ENCODE data around the gene APLP2. TPM values are rescaled to one million over a fixed set of nuclear protein-coding genes. Genes with fewer than 3 reads are reported as not detected.

The APLP2 gene
- total RNA-seq, 1 experiment from 2014 or later: 447 TPM

DNA sequence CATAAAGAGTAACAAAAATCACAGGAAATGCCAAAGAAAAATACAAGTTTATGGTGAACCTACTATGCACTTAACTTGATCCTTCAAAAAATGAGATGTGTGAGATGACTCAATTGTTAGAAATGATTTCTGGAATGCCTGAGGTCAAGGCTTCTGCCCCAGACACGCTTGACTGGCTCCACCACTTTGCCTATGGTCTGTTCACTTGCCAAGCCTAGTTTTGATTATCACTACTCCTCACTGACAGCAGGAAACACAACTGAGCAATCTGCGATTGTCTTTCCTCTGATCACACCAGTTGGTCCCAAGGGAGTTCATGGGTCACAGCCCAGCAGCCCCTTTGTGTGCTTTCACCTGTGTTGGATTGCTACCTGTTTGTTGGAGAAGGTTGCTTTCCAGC, 46.5 kb upstream of the APLP2 start:
- peak overlapping the region; percentile 57 for H3K27ac Mint-ChIP-seq (ENCODE audit: unreplicated experiment)
- peak overlapping the region; percentile 36 for H3K4me3 Mint-ChIP-seq (ENCODE audit: low read depth, unreplicated experiment)
- CTCF ChIA-PET: no interaction called here
- no peaks in the 10 kb centered on the region for H3K36me3 Mint-ChIP-seq (ENCODE audit: insufficient read depth, unreplicated experiment)
- TF ChIP-seq, protein P1, sequence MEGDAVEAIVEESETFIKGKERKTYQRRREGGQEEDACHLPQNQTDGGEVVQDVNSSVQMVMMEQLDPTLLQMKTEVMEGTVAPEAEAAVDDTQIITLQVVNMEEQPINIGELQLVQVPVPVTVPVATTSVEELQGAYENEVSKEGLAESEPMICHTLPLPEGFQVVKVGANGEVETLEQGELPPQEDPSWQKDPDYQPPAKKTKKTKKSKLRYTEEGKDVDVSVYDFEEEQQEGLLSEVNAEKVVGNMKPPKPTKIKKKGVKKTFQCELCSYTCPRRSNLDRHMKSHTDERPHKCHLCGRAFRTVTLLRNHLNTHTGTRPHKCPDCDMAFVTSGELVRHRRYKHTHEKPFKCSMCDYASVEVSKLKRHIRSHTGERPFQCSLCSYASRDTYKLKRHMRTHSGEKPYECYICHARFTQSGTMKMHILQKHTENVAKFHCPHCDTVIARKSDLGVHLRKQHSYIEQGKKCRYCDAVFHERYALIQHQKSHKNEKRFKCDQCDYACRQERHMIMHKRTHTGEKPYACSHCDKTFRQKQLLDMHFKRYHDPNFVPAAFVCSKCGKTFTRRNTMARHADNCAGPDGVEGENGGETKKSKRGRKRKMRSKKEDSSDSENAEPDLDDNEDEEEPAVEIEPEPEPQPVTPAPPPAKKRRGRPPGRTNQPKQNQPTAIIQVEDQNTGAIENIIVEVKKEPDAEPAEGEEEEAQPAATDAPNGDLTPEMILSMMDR (IDR thresholded peaks at IDR 0.05; ENCODE audit: unreplicated experiment): no peak
- peaks cover 22% of the 10 kb centered on the region for H3K4me1 Mint-ChIP-seq (ENCODE audit: low read depth, unreplicated experiment)
- intact Hi-C loops (cut with micrococcal nuclease; ENCODE audit: unreplicated experiment): no loop called here
- no peaks in the 10 kb centered on the region for H3K27me3 Mint-ChIP-seq (ENCODE audit: unreplicated experiment)
- BruUV-seq (replicated peaks): no TSS peak
- no peaks in the 10 kb centered on the region for H3K9me3 Mint-ChIP-seq (ENCODE audit: low read depth, unreplicated experiment)
- DNase-seq: peak; percentile 65

DNA sequence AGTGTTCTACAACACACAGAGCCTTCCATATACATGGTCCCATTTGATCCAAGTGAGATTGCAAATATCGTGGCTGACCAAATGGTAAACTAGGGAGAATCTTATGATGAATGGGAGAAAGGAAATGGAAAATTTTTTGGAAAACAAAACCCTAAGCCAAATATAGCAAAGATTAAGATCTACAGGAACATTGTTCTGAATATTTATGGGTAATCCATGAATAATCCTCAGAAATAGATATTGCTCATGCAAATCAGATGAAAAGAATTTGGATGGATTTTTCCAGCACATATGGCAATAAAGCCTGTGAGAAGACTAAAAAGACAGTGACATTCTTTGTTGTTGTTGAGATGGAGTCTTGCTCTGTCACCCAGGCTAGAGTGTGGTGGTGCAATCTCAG, 45.3 kb upstream of the APLP2 start:
- intact Hi-C loops (cut with micrococcal nuclease; ENCODE audit: unreplicated experiment): no loop called here
- no peaks in the 10 kb centered on the region for H3K9me3 Mint-ChIP-seq (ENCODE audit: low read depth, unreplicated experiment)
- peaks cover 29% of the 10 kb centered on the region for H3K4me1 Mint-ChIP-seq (ENCODE audit: low read depth, unreplicated experiment)
- no peak for DNase-seq
- no TSS peak for BruUV-seq (replicated peaks)
- H3K27ac Mint-ChIP-seq (ENCODE audit: unreplicated experiment): no peak overlapping the region
- CTCF ChIA-PET: interaction anchor here (0.6 kb wide), 1 partner anchor 116 kb away, joined by 4 read pairs; no protein-coding TSS in a partner anchor
- no peaks in the 10 kb centered on the region for H3K27me3 Mint-ChIP-seq (ENCODE audit: unreplicated experiment)
- no peaks in the 10 kb centered on the region for H3K36me3 Mint-ChIP-seq (ENCODE audit: insufficient read depth, unreplicated experiment)
- TF ChIP-seq, protein P1 (IDR thresholded peaks at IDR 0.05; ENCODE audit: unreplicated experiment): no peak
- no peak overlapping the region for H3K4me3 Mint-ChIP-seq (ENCODE audit: low read depth, unreplicated experiment)

DNA sequence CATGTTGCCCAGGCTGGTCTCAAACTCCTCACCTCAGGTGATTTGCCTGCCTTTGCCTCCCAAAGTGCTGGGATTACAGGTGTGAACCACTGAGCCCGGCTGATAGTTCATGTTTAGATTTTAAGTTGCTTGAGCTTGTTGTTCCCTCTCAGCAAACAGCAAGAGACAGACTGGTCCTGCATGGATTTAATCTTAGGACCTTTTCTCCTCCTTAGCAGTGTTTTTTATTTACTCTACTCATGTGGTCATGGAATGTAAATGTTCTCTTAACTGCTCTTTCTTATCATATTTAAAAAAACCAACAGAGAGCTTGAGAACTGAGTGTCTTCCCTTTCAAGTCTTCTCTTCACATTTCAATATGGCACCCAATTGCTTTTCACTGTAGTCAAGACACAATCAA, 44.3 kb upstream of the APLP2 start:
- no peaks in the 10 kb centered on the region for H3K36me3 Mint-ChIP-seq (ENCODE audit: insufficient read depth, unreplicated experiment)
- intact Hi-C loops (cut with micrococcal nuclease; ENCODE audit: unreplicated experiment): no loop called here
- TF ChIP-seq, protein P1 (IDR thresholded peaks at IDR 0.05; ENCODE audit: unreplicated experiment): no peak
- H3K4me3 Mint-ChIP-seq (ENCODE audit: low read depth, unreplicated experiment): no peak overlapping the region
- DNase-seq: no peak
- no peak overlapping the region for H3K27ac Mint-ChIP-seq (ENCODE audit: unreplicated experiment)
- H3K27me3 Mint-ChIP-seq (ENCODE audit: unreplicated experiment): no peaks in the 10 kb centered on the region
- no peaks in the 10 kb centered on the region for H3K9me3 Mint-ChIP-seq (ENCODE audit: low read depth, unreplicated experiment)
- CTCF ChIA-PET: no interaction called here
- BruUV-seq (replicated peaks): no TSS peak
- peaks cover 29% of the 10 kb centered on the region for H3K4me1 Mint-ChIP-seq (ENCODE audit: low read depth, unreplicated experiment)

DNA sequence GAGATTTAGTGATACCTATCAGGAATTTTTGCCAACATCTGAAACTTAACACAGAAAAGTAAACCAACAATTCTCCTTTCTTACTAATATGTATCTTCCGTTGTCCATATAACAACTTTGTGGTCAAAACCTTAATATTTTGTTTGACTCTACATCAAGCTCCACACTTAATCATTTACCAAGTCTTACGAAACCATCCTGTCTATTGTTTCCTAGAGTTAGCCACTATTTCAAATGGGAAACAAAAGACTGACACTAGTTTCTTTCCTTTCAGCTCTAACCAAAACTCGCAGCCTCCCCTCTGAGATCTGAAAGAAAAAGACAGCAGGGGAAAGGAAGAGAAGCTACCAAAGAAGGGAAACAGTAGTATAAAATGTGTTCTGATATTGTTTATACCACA, 40.6 kb upstream of the APLP2 start:
- Mint-ChIP-seq H3K27ac (ENCODE audit: unreplicated experiment) (peak overlapping the region; percentile 81), H3K4me1 (ENCODE audit: low read depth, unreplicated experiment) (peaks cover 17% of the 10 kb centered on the region), H3K4me3 (ENCODE audit: low read depth, unreplicated experiment) (no peak overlapping the region), H3K27me3 (ENCODE audit: unreplicated experiment) (no peaks in the 10 kb centered on the region), H3K9me3 (ENCODE audit: low read depth, unreplicated experiment) (no peaks in the 10 kb centered on the region), H3K36me3 (ENCODE audit: insufficient read depth, unreplicated experiment) (no peaks in the 10 kb centered on the region)
- TF ChIP-seq, protein P1 (IDR thresholded peaks at IDR 0.05; ENCODE audit: unreplicated experiment): no peak
- CTCF ChIA-PET: no interaction called here
- intact Hi-C loops (cut with micrococcal nuclease; ENCODE audit: unreplicated experiment): no loop called here
- no TSS peak for BruUV-seq (replicated peaks)
- DNase-seq: no peak

All from Calu3 (cell line).